Measurements from ENCODE around the gene SAMD10. TPM values are rescaled to one million over a fixed set of nuclear protein-coding genes. Genes with fewer than 3 reads are reported as not detected.

The SAMD10 gene
- total RNA-seq, 1 experiment from 2014 or later, result not detected

DNA sequence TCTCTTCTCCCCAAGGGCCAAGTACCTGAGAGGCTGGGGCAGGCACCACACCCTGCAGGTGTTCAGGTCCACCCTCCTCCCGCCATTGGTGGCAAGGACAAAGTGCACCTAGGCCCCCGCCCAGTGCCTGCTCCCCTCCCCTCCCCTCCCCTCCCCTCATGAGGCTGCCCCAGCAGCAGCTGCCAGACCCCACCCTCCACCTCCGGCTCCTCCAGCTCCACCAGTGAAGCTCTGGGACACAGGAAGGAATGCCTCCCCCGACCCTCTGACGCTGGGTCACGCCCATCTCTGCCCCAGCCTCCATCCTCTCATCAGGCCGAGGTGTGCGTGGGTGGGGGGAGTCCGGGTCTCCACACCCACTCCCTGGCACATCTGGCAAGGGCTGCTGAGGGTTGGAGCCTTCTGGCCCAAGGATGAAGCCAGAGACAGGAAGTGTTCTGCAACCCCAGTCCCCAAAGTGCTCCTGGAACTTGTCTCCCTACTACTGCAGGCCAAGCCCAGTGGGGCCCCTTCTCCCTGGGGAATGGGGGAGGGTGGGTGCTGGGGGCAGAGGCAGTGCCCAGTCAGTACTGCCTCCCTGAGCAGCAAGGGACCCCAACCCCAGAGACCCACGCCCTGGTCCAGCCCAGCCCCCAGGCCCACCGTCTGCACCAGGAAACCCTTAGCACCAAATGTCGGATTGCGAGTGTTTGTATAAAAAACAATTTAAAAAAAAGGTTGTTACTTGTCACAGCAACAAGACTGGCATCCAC lies 21.6 kb downstream of the SAMD10 start:
- DNase-seq (ENCODE audit: low spot score), result no peak

DNA sequence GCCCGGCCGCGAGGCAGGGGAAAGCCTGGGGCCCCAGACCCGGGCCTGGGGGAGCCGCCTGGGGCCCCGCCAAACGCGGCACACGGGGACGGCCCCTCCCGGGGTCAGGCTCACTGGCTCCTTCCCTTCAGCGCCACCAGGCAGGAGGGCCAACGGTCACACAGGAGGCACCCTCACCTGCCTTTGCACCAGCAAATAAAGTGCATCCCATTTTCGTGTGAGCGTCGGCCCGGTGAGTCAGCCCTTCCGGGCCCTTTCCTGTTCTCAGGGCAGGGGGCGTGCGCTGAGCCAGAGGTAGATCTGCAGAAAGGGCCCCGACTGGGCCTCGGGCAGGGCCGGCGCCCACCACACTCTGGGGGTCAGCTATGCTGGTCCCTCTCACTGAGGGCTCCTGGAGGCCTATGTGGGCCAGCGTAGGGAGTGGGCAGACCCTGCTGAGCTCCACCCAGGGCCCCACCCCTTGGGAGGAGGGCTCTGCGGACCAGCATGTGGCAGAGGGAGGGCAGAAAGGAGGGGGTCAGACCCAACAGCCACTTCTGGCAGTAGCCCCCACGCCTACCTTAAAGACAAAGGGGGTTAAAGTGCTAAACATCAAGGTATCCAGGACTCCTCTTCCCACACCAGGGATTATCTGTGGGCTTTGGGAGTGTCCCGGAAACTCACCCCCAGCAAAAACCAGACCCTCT lies 22.3 kb downstream of the SAMD10 start:
- DNase-seq (ENCODE audit: low spot score), result peak; percentile 48

DNA sequence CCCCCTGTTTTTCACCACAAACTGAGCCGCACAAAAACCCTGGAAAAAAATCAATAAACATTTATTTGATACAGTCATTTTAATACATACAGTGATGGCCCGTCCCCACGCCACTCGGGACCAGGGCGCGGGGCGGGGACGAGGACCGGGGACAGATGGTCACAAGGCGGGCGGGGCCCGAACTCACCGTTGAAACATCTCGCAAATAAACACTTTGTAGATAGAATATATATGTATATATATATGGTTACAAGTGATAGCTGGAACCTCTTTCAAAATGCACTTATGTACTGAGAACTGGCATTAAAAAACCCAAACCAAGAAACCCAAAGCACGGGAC lies 22.8 kb downstream of the SAMD10 start:
- DNase-seq (ENCODE audit: low spot score), result no peak

DNA sequence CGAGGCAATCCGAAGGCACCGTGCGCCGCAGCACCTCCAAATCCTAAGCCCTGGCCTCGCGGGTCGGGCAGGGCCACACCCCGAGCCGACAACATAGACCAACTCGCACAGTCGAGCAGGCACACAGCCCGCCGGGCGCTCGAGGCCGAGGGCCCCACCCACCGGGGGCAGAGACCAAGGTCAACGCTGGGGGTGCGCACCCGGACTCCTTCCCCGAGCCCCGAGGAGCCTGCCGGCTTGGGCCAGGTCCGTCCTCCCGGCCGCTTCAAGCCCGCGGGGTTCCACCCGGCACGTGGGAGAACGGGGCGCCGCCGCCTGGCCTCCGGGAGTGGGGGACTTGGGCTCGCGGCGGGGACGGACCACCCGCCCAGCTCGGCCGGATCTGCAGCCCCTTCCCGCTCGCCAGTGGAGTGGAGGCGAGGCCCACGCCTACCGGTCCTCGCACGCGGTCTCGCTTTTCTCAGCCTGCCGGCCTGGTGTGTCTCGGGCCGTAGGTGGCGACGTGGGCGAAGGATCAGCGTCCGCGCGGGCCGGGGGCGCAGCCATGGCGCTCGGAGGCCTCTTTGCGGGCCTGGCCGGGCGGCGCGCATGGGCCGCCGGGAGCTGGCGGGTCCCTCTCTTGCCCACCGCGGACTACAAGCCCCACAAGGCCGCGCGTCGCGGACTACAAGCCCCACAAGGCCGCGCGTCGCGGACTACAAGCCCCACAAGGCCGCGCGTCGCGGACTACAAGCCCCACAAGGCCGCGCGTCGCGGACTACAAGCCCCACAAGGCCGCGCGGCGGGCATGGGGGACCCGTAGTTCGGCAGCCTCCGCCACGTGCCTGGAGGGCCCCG lies 23.4 kb downstream of the SAMD10 start, which contains the start of gene UCKL1:
Gene UCKL1, minus strand, starts transcription at position 590 of the 837 bp plus-strand sequence. Its CDS starts 44 bp downstream, at position 546.
- peak; percentile 75 for DNase-seq (ENCODE audit: low spot score)

DNA sequence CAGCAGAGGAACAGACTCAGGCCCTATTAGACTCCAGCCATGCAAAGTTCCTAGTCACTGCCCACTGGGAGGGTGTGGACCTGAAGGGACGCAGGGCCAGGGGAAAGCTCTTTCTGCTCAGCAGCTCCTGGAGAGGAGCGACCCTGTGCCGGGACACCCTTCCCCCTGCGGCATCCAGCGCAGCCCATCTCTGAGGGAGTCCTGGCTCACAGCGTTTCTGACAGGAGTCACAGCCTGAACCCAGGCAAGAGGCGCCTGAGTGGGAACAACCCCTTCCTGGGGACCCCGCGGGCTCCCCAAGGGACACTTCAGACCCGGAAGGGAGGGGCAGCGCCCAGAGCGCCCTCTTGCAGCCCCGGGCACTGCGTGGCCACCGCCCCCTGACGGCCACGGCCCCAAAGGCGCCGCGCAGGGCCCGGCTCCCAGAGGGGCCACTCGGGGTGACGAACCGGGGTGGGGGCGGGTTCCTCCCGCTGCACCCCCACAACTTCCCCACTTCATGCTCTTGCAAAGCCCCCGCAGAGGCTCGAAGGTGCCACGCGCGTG lies 24.1 kb downstream of the SAMD10 start:
- DNase-seq (ENCODE audit: low spot score), result no peak

DNA sequence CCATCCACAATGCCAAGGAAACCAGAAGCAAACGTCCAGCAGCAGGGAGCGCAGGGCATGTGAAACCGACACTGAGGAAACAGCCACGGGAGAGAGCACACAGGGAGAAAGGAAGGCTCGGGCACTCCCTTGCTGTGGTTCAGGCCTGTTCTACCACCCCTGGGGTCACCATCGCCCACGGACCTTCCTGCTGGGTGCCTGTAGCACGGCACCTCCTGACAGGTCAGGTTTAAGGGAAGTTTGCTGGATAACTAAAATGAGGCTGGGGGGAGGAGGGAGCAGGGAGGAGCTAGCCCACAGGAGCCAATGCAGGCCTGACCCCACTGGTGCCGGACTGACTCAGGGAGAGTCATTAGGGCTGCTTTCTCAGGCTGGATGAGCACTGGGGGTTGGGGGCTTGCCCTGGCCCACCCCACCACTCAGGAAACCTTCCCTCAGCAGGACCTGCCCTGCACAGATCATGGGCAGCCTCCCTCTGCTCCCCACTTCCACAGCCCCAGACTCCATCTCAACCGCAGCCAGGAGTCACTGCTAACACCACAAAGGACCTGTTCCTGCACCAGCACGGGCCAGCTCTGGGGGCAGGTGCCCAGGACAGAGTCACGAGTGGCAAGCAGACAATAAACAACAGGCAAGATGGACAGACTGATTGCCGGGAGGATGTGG lies 25.5 kb downstream of the SAMD10 start:
- DNase-seq (ENCODE audit: low spot score), result no peak

DNA sequence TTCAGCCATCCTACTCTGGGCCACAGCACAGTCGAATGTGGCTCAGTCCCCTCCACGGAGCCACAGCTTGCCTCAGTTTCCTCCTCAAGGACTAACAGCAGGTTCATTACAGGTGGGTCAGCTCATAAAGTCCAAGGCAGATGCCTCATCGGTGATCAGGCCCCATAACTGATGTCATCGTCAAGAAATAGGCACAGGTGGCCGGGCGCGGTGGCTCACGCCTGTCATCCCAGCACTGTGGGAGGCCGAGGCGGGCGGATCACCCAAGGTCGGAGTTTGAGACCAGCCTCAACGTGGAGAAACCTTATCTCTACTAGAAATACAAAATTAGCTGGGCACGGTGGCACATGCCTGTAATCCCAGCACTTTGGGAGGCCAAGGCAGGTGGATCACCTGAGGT lies 26.7 kb downstream of the SAMD10 start:
- DNase-seq (ENCODE audit: low spot score), result no peak

DNA sequence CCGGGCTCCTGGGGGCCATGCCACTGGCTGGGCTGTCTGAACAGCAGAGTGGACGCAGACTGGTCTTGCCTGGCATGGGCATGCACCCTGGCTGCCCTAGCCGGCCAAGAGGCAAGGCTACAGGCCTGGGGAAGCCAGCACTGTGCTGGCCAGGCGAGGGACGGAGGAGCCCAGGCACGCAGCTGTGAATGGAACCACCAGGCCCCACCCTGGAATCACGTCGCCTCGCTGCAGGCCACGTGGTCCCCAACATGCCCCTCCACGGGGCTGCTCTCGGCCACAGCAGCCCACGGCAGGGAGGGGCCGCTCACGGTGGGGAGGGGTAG lies 27.3 kb downstream of the SAMD10 start:
- no peak for DNase-seq (ENCODE audit: low spot score)

DNA sequence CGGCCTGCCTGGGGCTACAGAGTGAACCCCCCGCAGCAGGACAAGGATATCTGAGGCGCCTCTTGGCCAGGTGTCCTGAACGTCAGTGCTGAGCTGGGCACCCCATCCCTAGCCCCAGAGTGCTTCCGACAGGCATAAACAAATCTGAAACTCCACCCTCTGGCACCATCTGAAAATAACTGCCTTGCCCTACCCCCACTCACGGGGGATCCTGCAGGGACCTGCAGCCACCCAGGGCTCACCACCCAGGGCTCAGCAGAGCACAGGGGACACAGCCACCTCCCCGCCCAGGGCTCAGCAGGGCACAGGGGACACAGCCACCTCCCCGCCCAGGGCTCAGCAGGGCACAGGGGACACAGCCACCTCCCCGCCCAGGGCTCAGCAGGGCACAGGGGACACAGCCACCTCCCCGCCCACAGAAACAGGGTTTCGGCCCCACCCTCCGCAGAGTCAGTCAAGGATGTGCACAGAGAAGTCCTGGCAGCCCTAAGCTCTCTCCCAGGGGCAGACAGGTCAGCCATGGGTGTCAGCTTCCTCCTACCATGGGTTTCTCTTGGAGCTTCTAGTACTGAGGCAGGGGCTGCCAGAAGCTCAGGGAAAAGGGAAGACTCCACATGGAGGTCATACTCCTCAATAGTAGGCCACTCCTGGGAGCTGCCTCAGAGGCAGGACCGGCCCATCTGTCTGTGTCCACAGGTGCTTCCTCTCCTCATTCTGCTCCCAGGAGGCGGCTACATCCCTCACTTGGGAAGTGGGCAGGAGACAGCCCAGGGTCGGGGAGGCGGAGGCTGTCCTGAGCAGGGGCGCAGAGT lies 27.8 kb downstream of the SAMD10 start:
- no peak for DNase-seq (ENCODE audit: low spot score)

DNA sequence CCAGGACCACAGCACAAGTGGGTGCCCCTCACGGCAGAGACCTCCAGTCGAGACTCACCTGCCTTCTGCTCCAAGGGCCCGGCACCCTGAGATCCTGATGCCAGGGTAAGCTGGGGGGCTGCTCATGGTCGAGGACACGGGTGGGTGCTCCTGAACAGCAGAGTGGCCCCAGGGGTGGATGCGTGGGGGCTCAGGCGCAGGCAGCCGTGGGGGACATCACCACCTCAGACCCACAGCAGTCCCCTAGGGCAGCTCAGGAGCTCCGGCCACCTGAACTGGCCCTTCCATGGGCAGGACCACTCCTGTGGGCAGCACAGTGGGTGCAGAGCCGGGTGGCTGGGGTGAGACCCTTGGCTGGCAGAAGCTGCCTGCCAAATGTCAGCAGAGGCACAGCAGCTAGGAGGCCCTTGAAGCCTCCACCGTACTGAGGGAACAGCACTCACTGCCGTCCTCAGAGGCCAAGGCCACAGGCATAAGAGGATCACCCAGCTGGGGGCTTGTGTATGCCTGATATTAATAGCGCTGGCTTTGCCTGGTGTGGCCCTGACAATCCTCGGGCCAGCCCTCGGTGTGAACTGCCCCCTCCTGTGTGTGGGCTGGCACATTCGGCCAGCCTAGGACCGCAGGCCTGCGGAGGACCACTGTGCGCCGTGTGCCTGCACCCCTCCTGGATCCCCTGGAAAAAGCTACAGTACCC lies 28.6 kb downstream of the SAMD10 start:
- DNase-seq (ENCODE audit: low spot score), result no peak

DNA sequence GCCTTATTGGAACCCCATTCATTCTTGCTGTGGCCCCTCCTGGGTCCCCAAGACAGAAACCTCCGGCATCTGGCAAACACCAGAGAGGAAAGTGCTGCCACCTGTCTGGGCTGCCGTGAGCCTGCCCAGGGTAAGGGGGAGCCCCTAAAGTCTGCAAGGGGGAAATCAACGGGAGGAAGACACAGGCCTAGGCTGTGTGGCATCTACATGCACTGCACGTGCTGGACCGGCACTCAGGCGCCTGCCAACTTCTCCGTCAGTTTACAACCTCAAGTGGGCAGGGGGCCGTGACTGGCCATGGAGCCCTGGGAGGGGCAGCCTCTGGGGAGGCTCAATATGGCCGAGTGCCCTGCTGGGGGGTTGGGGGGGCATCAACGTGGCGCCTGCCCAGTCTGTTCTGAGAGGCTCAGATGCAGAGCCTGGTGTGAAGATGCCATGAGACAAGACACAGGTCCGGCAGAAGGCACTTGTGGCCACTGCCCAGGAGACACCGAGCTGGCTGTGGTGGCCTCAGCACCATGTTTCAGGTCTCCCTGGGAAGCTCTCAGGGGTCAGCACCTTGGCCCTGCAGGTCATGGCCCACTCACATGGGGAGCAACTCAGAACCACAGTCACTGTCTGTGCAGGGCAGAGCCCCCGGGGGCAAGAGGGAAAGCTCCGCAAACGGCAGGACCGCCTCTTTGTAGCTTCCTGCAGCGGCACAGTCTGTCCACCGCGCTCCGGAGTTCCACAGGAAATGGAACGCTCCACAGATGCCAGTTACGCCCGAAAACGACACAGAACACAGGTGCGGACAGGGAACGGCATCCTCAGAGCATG lies 31.6 kb downstream of the SAMD10 start:
- DNase-seq (ENCODE audit: low spot score), result no peak

DNA sequence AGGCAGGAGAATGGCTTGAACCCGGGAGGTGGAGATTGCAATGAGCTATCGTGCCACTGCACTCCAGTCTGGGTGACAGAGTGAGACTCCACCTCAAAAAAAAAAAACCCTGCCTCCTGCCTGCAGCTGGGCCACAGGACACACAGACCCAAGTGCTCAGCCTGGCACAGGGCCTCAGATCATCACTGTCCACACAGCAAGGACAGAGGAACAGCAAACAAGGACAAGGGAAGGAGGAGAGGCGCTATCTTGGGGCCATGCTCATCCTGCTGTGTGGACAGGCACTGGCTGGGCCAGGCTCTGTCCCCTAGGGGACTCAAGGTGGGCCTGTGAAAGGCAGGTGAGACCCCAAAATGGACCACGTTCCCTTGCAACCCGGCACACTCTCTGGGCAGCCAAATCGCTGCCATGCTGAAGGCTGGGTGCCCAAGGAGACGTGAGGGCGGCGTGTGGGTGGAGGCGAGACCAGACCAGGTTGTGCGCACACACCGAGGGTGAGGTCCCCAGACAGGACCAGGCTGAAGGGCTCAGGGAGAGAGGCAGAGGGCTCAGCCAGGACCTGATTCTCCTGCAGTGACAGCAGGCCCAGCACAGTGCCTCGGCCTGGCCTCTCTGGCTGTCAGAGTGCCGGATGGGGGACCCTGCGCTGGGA lies 32.3 kb downstream of the SAMD10 start:
- DNase-seq (ENCODE audit: low spot score), result no peak

DNA sequence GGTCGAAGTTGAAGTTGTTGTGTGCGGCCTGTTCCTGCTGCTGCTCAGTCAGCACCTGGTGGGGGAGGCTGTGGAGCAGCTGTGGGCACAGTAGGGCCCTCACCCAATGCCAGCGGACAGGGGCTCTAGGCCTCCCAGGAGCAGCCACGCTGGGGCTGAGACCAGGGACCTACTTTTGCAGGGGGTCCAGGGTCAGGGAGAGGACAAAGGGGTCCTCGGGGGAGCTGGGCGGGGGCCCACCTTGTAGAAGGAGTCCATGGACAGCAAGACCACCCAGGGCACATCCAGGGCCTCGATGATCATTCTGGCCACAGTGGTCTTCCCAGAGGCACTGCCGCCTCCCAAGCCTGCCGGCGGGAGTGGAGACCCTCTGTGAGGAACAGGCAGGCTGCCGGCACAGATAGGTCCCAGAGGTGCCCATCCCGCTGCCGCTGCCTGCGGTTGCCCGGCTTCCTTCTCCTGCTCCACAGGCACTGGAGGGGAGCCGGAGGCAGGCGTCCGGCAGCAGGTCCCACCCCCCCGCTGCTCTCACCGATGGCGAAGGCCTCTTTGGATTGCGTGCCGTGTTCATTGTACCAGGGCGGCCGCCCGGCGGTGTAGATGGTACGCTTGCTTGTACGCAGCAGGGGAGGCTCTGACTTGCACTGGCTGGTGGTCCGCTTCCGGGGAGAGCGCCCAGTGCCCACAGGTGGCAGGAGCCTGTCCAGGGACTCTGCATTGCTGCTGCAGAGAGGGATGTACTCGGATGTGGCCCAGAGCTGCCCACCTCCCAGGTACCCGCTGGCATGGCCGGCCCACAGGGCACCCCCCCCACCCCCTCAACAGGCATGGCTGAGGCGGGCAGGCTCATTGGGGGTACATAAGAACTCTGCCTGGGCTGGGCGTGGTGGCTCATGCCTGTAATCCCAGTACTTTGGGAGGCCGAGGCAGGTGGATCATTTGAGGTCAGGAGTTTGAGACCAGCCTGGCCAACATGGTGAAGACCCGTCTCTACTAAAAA lies 33.2 kb downstream of the SAMD10 start:
- no peak for DNase-seq (ENCODE audit: low spot score)

DNA sequence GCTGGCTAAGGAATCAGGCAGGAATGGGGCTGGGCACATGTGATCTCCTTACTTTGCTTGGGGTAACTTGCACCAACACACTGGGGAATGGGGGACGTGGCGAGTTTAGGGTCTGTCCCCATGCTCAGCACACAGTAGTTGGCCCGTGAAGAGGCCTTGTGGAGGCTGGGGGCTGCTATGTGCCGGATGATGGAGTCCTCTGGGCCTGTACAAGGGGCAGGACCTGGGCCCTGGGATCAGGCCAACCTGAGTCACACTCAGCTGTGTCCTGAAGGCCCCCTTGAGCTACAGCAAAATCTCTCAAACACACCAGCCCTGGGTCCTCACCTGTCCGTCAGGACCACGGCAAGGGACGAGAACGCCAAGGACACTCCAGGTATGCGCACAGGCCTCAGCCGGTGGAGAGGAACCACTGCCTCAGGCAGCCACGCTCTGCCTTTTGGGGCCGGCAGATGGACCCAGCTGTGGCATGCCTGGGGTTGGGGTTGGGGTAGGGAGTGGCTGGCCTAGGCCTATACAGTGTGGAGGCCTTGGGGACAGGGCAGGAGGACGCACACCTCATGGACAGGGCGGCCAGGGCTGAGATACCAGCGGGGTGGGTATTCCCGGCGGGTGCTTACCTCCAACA lies 34.3 kb downstream of the SAMD10 start:
- DNase-seq (ENCODE audit: low spot score), result no peak

DNA sequence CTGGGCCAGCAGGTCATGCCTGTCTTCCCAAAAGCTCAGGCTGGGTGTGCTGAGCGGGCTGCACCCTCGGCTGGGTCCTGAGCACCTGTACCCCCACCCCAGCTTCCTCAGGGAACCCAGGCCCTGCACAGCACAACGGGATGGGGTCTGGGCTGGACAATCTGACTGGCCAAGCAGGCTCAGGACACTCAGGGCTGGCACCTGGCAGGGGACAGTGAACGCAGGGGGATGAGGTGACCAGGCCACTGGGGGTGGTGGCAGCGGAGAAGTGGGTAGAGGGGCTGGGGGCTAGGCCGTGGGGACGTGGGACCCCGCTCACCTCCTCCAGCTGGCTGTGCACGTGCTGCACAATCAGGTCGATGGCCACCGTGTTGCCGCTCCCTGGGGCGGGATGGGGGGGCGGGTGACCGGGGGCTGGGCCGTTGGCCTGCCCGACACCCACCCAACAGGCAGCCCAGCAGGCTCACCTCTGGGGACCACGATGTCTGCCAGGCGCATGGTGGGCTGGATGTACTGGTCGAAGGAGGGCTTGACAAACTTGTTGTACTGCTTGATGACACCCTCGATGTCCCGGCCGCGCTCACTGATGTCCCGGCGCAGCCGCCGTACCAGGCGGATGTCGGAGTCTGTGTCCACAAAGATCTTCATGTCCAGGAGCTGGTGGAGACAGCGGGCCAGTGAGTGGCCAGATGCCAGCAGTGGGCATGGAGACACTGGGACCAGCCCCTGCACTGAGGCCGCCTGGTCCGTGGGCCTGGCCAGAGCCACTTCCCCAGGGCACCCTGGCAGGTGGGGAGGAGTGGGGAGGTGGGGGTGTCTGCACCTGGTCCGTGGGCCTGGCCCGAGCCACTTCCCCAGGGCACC lies 35.1 kb downstream of the SAMD10 start:
- no peak for DNase-seq (ENCODE audit: low spot score)

DNA sequence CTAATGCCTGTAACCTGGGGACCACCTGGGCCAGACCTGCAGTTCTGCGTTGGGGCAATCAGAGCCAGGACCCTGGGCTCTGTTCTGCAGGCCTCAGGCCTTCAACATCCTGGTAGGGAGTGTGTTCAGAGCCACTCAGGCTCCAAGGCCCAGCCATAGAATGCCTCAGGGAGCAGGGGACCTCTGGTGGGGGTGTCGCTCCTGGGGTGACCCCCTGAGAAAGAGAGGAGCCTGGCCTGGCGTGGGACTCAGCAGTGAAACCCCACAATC lies 35.7 kb downstream of the SAMD10 start:
- no peak for DNase-seq (ENCODE audit: low spot score)

Measured in H4 (cell line).